Smooth muscle cell (in vitro differentiated cells): ENCODE results near the gene RASGRF2. TPM values are rescaled to one million over a fixed set of nuclear protein-coding genes. Genes with fewer than 3 reads are reported as not detected.
"Not testable (repeated sequence)": the region's sequence is repeated elsewhere in the genome, so short reads cannot be mapped to it uniquely, and the experiment has no call there.

Experiments used
- DNase-seq: peaks from one replicate; lab custom pipeline; 2025; ENCODE audit not compliant: unreplicated experiment; lab: John Stamatoyannopoulos, UW
- H2AFZ ChIP-seq: fragments of 200-600 bp; sonication (generic); 2 replicates; pipeline ENCODE4 v1.6.0; 2016; ENCODE audit warnings: antibody characterized with exemption, low read depth, mild to moderate bottlenecking
- H3F3A ChIP-seq: fragments of 200-600 bp; sonication (generic); 2 replicates; pipeline ENCODE4 v1.6.0; 2017; ENCODE audit warnings: antibody characterized with exemption, low read depth
- H3K27ac ChIP-seq: fragments of 200-600 bp; sonication (generic); 2 replicates; pipeline ENCODE4 v1.5.1; 2016; ENCODE audit warnings: low read depth, mild to moderate bottlenecking
- H3K27me3 ChIP-seq: fragments of 200-600 bp; sonication (generic); 2 replicates; pipeline ENCODE4 v1.6.1; 2016; ENCODE audit warnings: low read depth, mild to moderate bottlenecking
- H3K36me3 ChIP-seq: fragments of 200-600 bp; sonication (generic); 2 replicates; pipeline ENCODE4 v1.5.1; 2016; ENCODE audit warnings: low read depth
- H3K4me1 ChIP-seq: fragments of 200-600 bp; sonication (generic); 2 replicates; pipeline ENCODE4 v1.5.1; 2016; ENCODE audit warnings: low read depth
- H3K4me2 ChIP-seq: fragments of 200-600 bp; sonication (generic); 2 replicates; pipeline ENCODE4 v1.6.0; 2016; ENCODE audit warnings: mild to moderate bottlenecking
- H3K4me3 ChIP-seq: fragments of 200-600 bp; sonication (generic); 2 replicates; pipeline ENCODE4 v1.5.1; 2016; ENCODE audit warnings: mild to moderate bottlenecking
- H3K79me2 ChIP-seq: fragments of 200-600 bp; sonication (generic); 2 replicates; pipeline ENCODE4 v1.6.0; 2016; ENCODE audit warnings: low read depth, mild to moderate bottlenecking
- H3K9ac ChIP-seq: fragments of 200-600 bp; sonication (generic); 2 replicates; pipeline ENCODE4 v1.6.0; 2016; ENCODE audit warnings: low read depth
- H3K9me3 ChIP-seq: fragments of 200-600 bp; sonication (generic); replicated peaks from 2 replicates; pipeline ENCODE4 v1.5.1; 2016; ENCODE audit warnings: low read depth
- H4K20me1 ChIP-seq: fragments of 200-600 bp; sonication (generic); 2 replicates; pipeline ENCODE4 v1.6.0; 2016; ENCODE audit warnings: low read depth
- WGBS: methylation state at CpG from one replicate; pipeline ENCODE4 v1.1.7; 2016; ENCODE audit warnings: low lambda C conversion rate; 5-methylcytosine and 5-hydroxymethylcytosine counted together
- polyA plus RNA-seq: library from polyadenylated mRNA; unstranded; fragments of >200 nt; fragmentation: Nextera tagmentation; extraction: Ambion mirVana; gene quantifications from 2 replicates; pipeline ENCODE4 v1.2.1, GENCODE V29; 2016
- total RNA-seq: library from RNA; depleted of rRNA; stranded (reverse); fragments of >200 nt; gene quantifications from 2 replicates; pipeline ENCODE4 v1.2.3, GENCODE V29; 2014
- TF ChIP-seq, protein P1 (sequence below): fragments of 200-600 bp; sonication (generic); IDR thresholded peaks from 2 replicates; pipeline ENCODE4 v1.5.1; 2017; ENCODE audit warnings: borderline replicate concordance, mild to moderate bottlenecking, antibody characterized with exemption; ENCODE audit not compliant: insufficient read depth, poor library complexity, severe bottlenecking

The RASGRF2 gene
- total and polyA plus RNA-seq, 2 experiments from 2014 or later: 11.1 to 24.7 TPM

DNA sequence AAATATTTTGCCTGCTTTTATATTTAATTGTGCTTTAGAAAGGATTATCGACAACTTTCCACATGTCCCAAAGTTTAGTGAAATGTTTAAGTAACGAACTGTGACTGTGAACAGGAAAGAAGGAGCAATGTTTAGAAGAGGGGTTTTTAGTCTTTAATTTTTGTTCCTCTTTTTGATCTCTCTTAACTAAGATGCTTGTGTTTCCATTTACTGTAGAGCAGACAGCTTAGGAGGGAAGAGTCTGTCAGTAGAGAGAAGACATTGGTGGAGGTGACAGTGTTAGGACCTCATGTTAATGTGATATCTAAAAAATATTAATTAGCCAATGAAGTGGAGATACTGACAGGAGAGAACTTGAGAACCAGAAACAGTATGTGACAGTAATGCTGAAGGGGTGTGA lies 92.2 kb downstream of the RASGRF2 start:
- Histone ChIP-seq H3K9me3 (no peaks in the 10 kb centered on the region), H3K9ac (no peak overlapping the region), H3K4me1 (no peaks in the 10 kb centered on the region), H3K4me3 (no peak overlapping the region), H3K27me3 (no peaks in the 10 kb centered on the region), H4K20me1 (no peaks in the 10 kb centered on the region), H3K27ac (no peak overlapping the region), H3K79me2 (peaks cover 4% of the 10 kb centered on the region), H3K36me3 (no peaks in the 10 kb centered on the region), H3K4me2 (no peak overlapping the region), H2AFZ (no peak overlapping the region), H3F3A (no peaks in the 10 kb centered on the region)
- no peak for DNase-seq
- 76% methylated on average over 2 of the region's 2 CpGs for WGBS
- TF ChIP-seq, protein P1, sequence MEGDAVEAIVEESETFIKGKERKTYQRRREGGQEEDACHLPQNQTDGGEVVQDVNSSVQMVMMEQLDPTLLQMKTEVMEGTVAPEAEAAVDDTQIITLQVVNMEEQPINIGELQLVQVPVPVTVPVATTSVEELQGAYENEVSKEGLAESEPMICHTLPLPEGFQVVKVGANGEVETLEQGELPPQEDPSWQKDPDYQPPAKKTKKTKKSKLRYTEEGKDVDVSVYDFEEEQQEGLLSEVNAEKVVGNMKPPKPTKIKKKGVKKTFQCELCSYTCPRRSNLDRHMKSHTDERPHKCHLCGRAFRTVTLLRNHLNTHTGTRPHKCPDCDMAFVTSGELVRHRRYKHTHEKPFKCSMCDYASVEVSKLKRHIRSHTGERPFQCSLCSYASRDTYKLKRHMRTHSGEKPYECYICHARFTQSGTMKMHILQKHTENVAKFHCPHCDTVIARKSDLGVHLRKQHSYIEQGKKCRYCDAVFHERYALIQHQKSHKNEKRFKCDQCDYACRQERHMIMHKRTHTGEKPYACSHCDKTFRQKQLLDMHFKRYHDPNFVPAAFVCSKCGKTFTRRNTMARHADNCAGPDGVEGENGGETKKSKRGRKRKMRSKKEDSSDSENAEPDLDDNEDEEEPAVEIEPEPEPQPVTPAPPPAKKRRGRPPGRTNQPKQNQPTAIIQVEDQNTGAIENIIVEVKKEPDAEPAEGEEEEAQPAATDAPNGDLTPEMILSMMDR: no peak

DNA sequence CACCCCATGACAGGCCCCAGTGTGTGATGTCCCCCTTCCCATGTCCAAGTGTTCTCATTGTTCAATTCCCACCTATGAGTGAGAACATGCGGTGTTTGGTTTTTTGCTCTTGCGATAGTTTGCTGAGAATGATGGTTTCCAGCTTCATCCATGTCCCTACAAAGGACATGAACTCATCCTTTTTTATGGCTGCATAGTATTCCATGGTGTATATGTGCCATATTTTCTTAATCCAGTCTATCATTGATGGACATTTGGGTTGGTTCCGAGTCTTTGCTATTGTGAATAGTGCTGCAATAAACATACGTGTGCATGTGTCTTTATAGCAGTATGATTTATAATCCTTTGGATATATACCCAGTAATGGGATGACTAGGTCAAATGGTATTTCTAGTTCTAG lies 93.1 kb downstream of the RASGRF2 start:
- not testable (repeated sequence) for H3K27me3 ChIP-seq, H3K9ac ChIP-seq, H2AFZ ChIP-seq, H4K20me1 ChIP-seq, H3K27ac ChIP-seq, H3F3A ChIP-seq, DNase-seq, H3K9me3 ChIP-seq, H3K4me3 ChIP-seq, H3K4me2 ChIP-seq, H3K36me3 ChIP-seq, H3K79me2 ChIP-seq, H3K4me1 ChIP-seq
- WGBS: 96% methylated on average over 3 of the region's 4 CpGs

DNA sequence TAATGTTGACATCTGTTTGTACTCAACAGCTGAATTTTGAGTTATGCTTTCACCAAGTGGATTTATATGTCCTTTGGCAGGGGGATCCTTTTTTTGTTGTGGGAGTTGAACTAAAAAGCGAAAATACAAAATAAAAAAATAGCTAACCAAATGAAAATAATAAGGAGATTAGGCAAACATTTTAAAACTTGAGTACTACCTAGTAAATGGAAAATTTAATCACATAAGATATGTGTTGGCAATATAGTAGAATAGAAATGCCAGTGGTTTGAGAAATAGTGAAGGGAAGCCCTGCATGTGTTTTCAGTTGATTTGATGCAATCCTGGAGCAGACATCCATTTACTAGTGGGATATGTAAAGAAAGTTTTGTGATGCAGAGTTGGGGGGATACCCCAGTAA lies 98.0 kb downstream of the RASGRF2 start:
- no peak for DNase-seq
- Histone ChIP-seq H4K20me1 (no peaks in the 10 kb centered on the region), H3K4me3 (no peak overlapping the region), H3K27me3 (no peaks in the 10 kb centered on the region), H3K79me2 (peaks cover 4% of the 10 kb centered on the region), H3K36me3 (no peaks in the 10 kb centered on the region), H3K27ac (no peak overlapping the region), H3F3A (no peaks in the 10 kb centered on the region), H3K4me2 (no peak overlapping the region), H3K4me1 (no peaks in the 10 kb centered on the region), H3K9me3 (no peaks in the 10 kb centered on the region), H2AFZ (no peak overlapping the region), H3K9ac (no peak overlapping the region)
- TF ChIP-seq, protein P1: no peak
- WGBS: 97% methylated on average over 1 of the region's 1 CpG

DNA sequence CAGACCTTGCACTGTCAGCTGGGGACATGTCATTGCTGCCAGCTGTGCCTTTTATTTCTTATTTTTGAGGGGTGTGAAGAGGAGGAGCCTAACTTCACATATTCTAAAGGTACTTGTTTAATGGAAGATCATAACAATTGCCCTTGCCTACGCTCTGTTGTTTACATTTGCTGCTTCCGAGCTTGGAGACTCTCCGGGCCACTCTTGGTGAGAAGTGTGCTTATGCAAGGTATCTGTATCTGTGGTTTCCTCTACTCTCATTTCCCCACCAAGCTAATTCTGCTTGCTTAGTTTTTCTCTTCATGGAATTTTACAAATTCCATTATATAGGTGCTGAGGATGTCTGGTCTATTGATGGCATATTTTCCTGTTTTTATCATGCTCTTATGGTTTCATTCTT lies 105.3 kb downstream of the RASGRF2 start:
- no peak for DNase-seq
- H3K9me3 ChIP-seq: no peaks in the 10 kb centered on the region
- H3K27me3 ChIP-seq: no peaks in the 10 kb centered on the region
- H3K4me1 ChIP-seq: no peaks in the 10 kb centered on the region
- H3F3A ChIP-seq: no peaks in the 10 kb centered on the region
- no peak overlapping the region for H3K4me2 ChIP-seq
- no peak overlapping the region for H3K9ac ChIP-seq
- 40% methylated on average over 3 of the region's 3 CpGs for WGBS
- TF ChIP-seq, protein P1: no peak
- H4K20me1 ChIP-seq: no peaks in the 10 kb centered on the region
- no peak overlapping the region for H2AFZ ChIP-seq
- peaks cover 16% of the 10 kb centered on the region for H3K79me2 ChIP-seq
- H3K4me3 ChIP-seq: no peak overlapping the region
- H3K27ac ChIP-seq: no peak overlapping the region
- H3K36me3 ChIP-seq: no peaks in the 10 kb centered on the region
